Activated T-helper 1 cell treated with anti-CD3 and anti-CD28 coated beads, Interleukin-2, amount 50 U/mL, for 16 hours (primary cell): ENCODE results near the gene KMT5C.

Experiments used
- DNase-seq, 2 donors: peaks; one replicate each; pipeline ENCODE4 v3.0.0-alpha.2; 2020; ENCODE audit warnings: low read depth in 1 of 2, low spot score in 1 of 2

KMT5C gene

DNA sequence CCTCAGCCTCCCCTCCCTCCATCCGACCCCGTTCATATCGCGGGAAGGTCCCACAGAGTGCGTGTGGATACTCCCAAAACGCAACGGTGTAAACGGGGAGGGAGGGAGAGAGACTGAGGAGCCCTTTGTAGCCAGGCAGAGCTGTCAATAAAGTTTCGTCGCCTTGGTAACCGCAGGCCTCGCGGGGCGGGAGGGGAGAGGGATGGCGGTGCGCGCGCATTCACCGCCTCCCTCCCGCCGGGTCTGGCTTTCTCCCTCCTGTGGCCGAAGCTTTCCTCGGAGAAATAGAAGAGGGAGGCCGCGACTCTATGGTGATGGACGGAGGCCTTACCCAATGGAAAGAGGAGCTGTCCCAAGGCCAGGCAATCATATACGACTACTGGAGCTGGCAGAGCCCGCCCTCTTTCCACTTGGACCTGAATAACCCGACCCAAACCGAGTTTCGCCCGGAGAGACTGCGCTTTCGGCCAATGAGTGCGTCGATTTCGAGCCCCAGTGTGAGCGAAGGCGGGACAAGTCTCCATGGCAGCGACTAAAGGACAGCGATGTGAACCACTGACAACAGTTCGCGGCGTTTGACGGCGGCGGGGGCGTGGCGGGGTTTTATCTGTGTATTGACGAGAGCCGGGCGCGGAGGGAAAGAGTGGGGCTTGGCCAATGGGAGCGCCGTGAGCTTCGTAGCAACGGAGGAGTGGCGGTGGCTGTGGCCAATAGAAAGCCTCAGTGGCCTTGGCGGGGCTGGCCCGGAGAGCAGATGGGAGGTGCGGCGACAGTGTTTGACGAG lies at the start of gene KMT5C:
TSS of gene KMT5C (plus strand) at position 772 of the 784 bp plus-strand sequence. CDS start 2,061 bp downstream, outside the sequence.
- peak; percentile 100 for DNase-seq

DNA sequence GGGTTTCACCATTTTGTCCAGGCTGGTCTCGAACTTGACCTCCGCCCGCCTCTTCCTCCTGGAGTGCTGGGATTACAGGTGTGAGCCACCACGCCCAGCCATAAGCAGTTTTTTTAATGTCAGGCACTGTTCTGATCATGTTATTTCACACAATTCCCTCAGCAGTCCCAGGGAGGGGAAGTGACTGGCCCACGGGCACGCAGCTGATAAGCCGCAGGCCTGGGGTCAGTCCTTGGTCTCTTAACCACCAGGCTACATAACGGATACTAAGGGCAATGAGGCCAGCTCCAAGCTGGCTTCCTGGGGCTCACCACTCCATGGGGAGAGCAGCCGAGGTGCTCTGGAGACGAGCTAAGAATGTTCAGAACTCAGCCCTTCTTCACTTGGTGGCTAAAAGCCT lies 42.4 kb upstream of the KMT5C start:
- DNase-seq = no peak

DNA sequence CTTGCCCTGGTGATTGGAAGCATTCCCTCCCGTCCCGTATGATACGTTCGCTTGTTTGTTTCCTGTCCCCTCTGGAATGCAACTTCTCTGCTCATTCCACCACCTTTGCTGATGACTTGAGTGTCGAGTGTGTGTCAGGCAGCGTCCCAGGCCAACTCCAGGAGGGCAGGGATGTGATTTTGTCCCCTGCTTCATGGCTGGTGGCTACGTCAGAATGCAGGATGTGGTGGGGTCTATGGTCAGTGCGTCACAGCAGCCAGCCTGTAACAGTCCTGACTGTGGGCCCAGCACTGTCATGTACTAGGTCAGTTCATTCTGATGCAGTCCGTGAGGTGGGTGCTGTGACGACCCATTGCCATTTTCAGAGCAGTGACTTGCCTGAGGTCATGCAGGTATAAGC lies 39.7 kb upstream of the KMT5C start:
- DNase-seq = no peak

DNA sequence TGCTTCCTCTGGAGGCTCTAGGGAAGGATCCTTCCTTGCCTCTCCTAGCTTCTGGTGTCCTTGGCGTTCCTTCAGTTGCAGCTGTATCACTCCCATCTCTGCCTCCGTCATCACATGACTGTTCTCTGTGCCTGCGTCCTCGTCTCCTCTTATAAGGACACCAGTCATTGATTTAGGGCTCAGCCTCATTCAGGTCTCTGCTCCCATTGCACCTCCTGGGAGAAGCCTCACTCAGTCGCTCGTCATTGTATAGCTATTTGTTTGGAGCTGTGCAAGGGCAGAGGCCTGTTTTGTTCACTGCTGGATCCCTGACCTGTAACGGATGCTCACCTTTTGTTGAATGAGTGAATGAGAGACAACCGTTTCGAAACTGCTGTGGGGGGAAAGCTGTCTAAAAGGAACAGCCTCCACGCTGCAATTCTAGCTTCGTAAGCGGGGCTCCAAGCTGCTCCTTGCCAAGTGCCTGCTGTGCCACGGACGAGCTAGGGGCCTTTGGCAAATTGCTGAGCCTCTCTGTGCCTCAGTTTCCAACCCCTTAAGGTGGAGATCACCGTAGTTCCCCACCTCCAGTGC lies 38.7 kb upstream of the KMT5C start:
- no peak for DNase-seq

DNA sequence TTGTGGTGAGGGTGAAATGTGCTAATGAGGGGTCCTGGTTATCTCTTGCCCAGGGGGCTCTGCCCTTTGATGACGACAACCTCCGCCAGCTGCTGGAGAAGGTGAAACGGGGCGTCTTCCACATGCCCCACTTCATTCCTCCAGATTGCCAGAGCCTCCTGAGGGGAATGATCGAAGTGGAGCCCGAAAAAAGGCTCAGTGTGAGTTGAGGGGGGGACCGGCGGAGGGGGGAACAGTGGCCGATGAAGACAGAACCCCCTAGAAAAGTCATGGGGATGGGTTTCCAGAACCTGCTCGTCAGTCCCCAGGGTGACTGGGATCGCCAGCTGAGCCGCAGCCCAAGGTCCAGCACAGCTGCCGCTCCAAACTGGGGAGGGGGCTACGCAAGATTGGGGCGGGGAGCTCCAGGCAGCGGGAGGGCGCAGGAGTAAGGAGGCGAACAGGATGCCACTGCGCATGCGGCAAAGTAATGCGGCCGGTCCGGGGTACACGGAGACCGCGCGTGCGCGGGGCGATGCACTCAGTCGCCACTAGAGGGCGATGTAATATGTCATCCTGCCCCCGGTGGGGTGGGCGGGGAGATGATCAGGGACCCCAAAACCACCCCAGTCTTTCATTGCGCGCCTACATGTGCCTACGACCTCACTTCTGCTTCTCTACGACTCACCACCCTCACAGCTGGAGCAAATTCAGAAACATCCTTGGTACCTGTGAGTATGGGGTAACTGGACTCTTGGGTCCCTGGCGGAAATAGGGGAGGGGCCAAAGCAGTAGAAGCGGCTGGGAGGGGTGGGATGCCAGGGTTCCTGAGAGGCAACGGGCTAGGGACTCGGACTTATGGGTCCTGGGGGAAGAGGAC lies 38.0 kb upstream of the KMT5C start:
- peak; percentile 88 to 89 for DNase-seq

DNA sequence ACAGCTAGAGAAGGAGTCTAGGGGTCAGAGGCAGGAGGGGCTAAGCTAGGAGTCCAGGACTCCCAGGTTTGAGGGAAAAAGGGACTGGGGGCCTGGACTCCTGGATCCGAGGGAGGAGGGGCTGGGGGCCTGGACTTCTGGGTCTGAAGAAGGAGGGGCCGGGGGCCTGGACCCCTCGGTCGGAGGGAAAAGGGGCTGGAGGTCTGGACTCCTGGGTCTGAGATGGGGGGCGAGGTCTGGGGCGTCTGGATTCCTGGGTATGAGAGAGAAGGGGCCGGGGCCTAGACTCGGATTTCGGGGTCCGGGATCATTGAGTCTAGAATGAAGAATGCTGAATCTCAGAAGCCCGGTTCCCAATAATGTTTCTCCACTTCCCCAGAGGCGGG lies 37.4 kb upstream of the KMT5C start:
- DNase-seq = no peak

DNA sequence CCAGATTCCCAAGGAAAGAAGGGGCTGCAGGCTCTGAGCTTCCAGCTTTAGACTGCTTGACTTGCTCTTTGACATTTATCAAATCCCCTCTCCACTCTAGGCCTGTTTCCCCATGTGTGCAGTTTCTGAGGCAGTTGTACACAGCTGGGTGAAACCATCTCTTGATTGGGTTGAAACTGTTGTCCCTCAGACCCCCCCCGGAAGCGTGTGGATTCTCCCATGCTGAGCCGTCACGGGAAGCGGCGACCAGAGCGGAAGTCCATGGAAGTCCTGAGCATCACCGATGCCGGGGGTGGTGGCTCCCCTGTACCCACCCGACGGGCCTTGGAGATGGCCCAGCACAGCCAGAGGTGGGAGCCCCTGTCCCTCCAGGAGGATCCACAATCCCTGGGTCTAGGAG lies 36.2 kb upstream of the KMT5C start:
- DNase-seq = no peak

DNA sequence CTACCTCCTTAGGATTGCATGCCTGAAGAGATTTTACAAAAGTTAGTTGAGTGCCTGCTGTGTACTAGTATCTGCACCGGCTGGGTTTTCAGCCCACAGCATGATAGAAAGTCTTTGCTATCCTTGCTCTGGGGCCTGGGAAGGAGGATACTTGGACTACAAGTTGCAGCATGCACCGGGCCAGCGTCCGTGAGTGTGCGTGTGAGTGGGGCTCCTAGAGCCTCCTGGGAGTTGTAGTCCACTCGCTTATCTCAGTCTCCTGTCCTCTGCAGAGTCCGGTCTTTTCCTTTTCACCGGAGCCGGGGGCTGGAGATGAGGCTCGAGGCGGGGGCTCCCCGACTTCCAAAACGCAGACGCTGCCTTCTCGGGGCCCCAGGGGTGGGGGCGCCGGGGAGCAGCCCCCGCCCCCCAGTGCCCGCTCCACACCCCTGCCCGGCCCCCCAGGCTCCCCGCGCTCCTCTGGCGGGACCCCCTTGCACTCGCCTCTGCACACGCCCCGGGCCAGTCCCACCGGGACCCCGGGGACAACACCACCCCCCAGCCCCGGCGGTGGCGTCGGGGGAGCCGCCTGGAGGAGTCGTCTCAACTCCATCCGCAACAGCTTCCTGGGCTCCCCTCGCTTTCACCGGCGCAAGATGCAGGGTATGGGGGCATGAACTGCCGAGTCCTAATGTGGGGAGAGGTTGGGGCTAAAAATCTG lies 35.2 kb upstream of the KMT5C start:
- no peak for DNase-seq

DNA sequence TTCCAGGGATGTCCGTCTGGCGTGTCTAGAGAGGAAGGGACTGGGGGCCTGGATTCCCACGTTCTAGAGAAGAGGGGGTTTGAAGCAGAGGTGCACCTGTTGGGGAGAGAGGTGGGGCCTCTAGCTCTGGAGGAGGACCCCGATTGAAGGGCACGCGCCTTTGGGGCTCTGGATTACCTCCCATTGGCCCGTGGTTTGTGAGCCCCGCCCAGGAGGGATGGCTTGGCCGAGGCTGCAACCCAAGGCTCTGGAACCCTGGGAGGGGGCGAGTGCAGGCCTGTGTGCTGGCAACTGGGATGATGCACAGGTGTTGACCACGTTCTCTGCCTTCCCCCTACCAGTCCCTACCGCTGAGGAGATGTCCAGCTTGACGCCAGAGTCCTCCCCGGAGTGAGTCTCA lies 34.7 kb upstream of the KMT5C start:
- DNase-seq = no peak

DNA sequence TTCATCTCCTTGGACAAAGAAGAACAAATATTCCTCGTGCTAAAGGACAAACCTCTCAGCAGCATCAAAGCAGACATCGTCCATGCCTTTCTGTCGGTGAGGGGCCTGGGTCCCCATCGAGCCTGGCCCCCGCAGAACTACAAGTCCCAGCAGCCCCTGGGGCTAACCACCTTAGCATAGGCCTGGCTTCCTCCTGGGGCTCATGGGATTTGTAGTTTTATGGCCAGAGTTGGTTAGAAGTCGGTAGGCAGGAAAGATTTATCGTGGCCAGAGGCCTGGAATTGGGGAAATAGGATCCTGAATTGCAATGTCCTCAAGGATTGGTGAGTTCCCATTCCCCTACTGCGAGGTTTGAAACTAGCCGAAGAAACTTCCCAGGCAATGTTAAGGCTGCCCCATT lies 34.2 kb upstream of the KMT5C start:
- peak in 1 of 2 donors; percentile 32 for DNase-seq

DNA sequence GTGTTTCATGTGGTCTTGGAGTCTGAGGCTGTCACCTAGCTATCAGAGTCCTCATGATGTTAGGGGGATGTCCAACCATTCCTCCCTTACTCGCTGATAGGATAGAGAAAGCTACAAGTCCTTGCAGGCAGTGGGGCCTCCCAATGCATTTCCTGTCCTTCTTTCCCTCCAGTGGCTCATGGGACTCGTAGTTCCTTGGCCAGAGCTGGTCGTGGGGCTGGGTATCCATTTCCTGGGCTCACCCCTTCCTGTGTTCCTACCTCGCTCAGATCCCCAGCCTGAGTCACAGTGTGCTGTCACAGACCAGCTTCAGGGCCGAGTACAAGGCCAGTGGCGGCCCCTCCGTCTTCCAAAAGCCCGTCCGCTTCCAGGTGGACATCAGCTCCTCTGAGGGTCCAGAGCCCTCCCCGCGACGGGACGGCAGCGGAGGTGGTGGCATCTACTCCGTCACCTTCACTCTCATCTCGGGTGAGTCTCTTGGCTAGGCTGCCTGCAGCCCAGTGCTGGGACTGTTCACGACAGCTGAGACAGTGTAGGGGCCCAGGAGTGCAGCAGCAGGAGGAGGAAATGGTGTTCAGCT lies 33.6 kb upstream of the KMT5C start:
- no peak for DNase-seq

DNA sequence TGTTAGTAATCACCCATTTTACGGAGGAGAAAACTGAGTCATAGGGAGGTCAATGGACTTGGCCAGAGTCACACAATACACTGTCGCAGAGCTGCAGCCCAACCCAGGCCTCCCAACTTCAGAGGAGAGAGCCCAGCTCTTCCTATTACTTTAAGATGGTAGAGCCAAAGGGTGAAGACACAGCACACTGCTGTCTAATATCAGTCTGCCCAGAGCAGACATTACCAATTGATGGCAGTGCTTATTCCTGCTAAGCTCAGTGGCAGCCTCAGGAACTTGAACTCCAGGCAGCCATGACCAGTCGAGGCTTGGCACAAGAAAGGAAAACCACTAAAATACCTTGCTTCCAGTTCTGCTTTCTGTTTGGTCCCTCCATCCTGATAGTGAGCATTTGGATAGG lies 33.0 kb upstream of the KMT5C start:
- no peak for DNase-seq

DNA sequence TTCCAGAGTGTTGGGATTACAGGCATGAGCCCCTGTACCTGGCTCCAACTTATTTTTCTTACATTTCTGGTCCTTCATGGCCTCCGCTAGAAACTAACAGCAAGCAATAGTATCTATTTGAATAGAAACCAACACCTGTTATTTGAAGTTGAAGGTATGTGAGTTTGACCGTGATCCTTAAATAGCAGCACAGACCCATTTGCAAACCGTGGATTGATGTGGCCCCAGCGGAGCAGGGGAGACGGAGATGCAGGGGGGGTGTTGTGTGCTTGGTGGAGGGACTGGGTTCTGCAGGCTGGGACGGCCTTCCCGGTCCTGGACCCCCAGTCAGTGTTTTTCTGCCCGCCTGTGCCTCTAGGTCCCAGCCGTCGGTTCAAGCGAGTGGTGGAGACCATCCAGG lies 31.4 kb upstream of the KMT5C start:
- no peak for DNase-seq

DNA sequence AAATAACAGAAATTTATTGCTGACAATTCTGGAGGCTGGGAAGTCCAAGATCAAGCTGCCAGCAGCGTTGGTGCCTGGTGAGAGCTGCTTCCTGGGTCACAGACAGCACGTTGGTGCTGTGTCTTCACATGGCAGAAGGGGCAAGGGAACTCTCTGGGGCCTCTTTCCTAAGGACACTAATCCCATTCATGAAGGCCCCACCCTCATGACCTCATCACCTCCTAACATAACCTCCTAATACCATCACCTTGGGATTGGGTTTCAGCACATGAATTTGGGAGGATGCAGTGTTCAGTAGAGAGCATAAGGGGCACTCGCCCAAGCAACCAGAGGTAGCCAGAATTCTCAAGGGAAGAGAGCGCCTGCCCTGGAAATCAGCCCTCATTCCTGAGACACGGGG lies 30.2 kb upstream of the KMT5C start:
- no peak for DNase-seq

DNA sequence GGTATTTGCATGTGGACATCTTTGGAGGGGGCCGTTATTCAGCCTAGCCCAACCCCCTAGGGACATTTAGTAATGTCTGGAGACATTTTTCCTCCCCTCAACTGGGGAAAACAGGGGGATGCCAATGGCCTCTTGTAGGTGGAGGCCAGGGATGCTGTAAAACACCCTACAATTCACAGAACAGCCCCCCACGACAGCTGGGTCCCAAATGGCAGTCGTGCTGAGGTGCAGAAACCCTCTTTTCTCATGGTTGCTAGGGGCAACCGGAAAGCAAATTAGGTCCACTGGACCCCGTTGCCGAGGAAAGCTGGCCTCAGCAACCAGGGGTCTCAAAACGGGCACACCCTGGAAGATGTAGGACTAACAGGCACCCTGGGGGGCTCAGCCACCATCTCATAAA lies 29.2 kb upstream of the KMT5C start:
- DNase-seq = no peak

DNA sequence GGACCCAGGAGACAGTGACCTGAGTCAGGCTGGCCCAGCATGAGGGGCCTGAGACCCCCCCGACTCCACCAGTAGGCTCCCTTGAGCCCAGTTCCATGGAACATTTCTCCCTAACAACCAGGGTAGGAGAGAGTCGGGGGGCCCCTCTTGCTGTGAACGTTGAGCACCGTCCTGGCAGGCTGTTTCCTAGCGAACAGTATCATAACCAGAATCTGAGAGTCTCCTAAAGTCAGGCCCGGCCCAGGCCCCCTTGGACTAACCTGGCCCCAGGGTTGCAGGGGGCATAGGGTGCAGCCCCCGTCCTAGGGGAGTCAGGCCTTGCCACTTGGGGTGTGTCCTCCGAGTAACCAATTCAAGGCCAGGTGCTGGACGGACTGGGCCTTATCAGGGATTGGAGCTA lies 28.3 kb upstream of the KMT5C start:
- DNase-seq = no peak

DNA sequence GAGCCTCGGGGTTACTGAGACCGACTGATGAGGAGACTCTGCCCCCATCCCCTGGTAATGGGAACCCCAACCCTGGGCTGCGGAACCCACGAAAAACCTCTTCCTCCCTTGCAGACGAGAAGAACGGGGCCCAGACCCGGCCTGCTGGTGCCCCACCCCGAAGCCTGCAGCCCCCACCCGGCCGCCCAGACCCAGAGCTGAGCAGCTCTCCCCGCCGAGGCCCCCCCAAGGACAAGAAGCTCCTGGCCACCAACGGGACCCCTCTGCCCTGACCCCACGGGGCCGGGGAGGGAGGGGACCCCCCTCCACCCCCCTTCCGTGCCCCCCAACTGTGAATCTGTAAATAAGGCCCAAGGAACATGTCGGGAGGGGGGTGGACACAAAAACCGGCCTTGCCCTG lies 27.9 kb upstream of the KMT5C start:
- no peak for DNase-seq

DNA sequence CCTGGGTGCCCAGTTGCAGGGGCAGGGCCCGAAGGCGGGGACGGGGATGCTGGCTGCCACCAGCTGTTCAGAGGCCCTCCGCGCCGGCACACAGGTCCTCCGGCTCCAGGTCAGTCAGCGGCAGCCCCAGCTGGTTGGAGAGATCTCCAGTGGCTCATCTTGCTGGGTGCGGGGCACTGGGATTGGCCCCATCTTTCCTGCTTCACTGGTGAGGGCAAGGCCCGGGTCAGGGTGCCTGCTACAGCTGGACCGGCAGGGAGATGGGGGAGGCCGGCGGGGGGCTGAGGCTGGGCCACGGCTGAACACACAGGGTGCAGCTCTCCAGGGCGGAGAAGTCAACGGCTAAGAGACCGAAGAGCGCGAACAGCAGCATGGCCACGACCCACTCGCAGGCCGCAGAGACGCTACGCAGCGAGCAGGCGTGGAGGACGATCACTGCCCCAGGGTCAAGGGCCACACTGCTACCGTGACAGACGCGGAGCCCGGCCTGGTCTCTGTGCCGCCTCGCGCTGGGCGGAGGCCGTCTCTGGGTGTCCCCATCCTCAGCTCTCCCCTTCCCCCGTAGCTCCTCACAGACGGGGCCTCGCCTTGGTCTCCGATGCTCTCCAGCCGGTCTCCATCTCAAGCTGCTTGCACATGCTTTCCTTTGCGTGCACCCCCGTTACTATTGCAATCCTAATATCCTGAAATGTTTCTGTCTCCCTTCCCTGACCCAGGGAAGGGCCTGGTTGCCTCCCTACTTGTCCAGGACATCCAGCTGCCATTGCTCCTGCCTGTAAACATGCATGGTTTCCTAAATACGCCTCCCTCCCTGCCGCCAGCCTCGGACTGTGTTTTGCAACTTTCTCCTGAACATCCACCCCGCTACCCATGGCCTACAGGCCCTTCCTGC lies 26.8 kb upstream of the KMT5C start:
- no peak for DNase-seq

DNA sequence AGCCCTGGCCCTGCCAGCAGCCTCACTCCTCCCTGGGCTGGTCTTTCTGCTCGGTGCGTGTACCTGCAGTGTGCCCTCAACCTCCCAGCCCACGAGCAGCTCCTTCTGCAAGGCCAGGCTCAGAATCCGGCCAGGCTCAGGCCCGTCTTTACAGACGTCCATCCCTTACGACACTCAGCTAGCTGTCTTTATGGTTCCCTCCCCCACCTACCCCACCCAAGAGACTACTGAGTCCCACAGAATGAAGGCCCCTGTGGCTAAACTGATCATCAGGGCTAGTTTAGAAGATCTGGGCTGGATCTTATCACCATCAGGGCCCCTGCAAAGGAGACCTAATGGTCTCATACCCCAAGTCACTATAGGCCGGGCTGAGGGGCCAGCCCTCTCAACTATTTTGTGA lies 25.3 kb upstream of the KMT5C start:
- no peak for DNase-seq

DNA sequence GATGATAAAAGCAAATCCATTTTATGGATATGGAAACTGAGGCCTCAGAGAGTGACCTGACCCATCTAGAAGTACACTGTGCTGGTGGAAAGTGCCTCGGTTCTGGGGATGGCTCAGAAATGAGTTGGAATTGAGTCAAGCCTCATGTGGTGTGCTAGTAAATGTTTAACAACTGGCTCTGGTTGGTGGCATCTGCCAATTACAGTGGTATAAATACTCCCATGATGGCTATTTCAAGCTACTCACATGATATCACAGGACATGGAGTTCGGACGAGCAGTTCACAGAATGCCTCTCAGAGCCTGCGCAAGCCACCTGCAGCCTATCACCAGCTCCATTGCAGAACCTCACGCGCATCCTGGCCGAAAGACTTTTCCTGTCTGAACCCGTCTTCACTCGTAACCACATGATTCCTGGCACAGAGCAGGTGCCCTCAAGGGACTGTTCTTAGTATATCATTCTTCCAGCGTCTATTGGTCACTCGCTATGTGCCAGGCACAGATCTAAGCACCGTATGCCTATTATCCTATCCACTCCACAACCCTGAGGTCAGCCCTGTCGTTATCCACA lies 23.6 kb upstream of the KMT5C start:
- DNase-seq = no peak
